GM19193 (cell line): ENCODE measurements around the gene PRELID1.

ENCODE experiments used
- POLR2A ChIP-seq: IDR thresholded peaks from 4 replicates; pipeline ENCODE4 v1.6.1; 2011; ENCODE audit not compliant: insufficient read depth, insufficient read length; ENCODE audit errors: extremely low read depth

PRELID1 gene

GRCh38 chr5:177351392-177352329 lies 48.1 kb downstream of the PRELID1 start, which contains the start of gene LMAN2:
Gene LMAN2, minus strand, starts transcription at chr5:177351668. Its CDS starts 21 bp downstream, at chr5:177351647.
- TF ChIP-seq POLR2A = peak; percentile 92

GRCh38 chr5:177353093-177353492 lies 49.5 kb downstream of the PRELID1 start:
- TF ChIP-seq POLR2A = no peak

GRCh38 chr5:177354256-177354655 lies 50.7 kb downstream of the PRELID1 start:
- TF ChIP-seq POLR2A = no peak

GRCh38 chr5:177354711-177355110 lies 51.1 kb downstream of the PRELID1 start:
- no peak for TF ChIP-seq POLR2A

GRCh38 chr5:177355162-177355867 lies 51.7 kb downstream of the PRELID1 start:
- no peak for TF ChIP-seq POLR2A

- TF ChIP-seq POLR2A = no peak
Observed at GRCh38 chr5:177355868-177356168, 52.2 kb downstream of the PRELID1 start.
